PC-9 (cell line): ENCODE data around the gene PEX11G. TPM values are rescaled to one million over a fixed set of nuclear protein-coding genes. Genes with fewer than 3 reads are reported as not detected.

Source experiments
- BruUV-seq: library from RNA; stranded (reverse); fragments of 400-500 nt; replicated peaks from 2 replicates; lab custom pipeline; 2021; lab: Mats Ljungman, UMichigan
- CTCF ChIA-PET: fragments of 300-600 bp; sonication (Branson Sonifier 250); formaldehyde crosslinking; loops from one replicate; lab custom pipeline; 2022; ENCODE audit warnings: antibody characterized with exemption; lab: Charles Lee
- POLR2A ChIA-PET: fragments of 300-600 bp; sonication (Branson Sonifier 250); formaldehyde crosslinking; loops from one replicate; lab custom pipeline; 2022; ENCODE audit warnings: antibody characterized with exemption; ENCODE audit not compliant: unreplicated experiment; lab: Charles Lee
- DNase-seq, 2 experiments: peaks; one replicate each; pipeline versions ENCODE4 v3.0.0 to v3.0.0-alpha.2; 2015 to 2022; ENCODE audit warnings: mixed read lengths in 1 of 2
- H2AFZ ChIP-seq: fragments of 200-600 bp; sonication (generic); 2 replicates; pipeline ENCODE4 v1.8.1; 2017; ENCODE audit warnings: antibody characterized with exemption
- H3F3A ChIP-seq: fragments of 200-600 bp; sonication (generic); 2 replicates; pipeline ENCODE4 v1.8.1; 2017; ENCODE audit warnings: antibody characterized with exemption, mild to moderate bottlenecking, low read depth; ENCODE audit not compliant: insufficient read depth
- H3K27ac ChIP-seq: fragments of 200-600 bp; sonication (generic); 2 replicates; pipeline ENCODE4 v1.6.1; 2016; ENCODE audit warnings: mixed run types
- H3K27me3 ChIP-seq: fragments of 200-600 bp; sonication (generic); 2 replicates; pipeline ENCODE4 v1.6.1; 2016; ENCODE audit warnings: low read depth, mixed run types; ENCODE audit not compliant: insufficient read depth
- H3K36me3 ChIP-seq: fragments of 200-600 bp; sonication (generic); 2 replicates; pipeline ENCODE4 v1.6.1; 2016; ENCODE audit warnings: low read depth, mixed run types
- H3K4me1 ChIP-seq: fragments of 200-600 bp; sonication (generic); replicated peaks from 2 replicates; pipeline ENCODE4 v1.6.1; 2016; ENCODE audit warnings: mixed run types; ENCODE audit not compliant: insufficient read depth
- H3K4me2 ChIP-seq: fragments of 200-600 bp; sonication (generic); 2 replicates; pipeline ENCODE4 v1.6.1; 2017; ENCODE audit warnings: mixed run types
- H3K4me3 ChIP-seq: fragments of 200-600 bp; sonication (generic); 2 replicates; pipeline ENCODE4 v1.6.1; 2016; ENCODE audit warnings: mixed run types
- H3K79me2 ChIP-seq: fragments of 200-600 bp; sonication (generic); 2 replicates; pipeline ENCODE4 v1.6.1; 2017; ENCODE audit warnings: low read depth, mixed run types
- H3K9me2 ChIP-seq: fragments of 200-600 bp; sonication (generic); 2 replicates; pipeline ENCODE4 v1.8.1; 2017; ENCODE audit warnings: mild to moderate bottlenecking; ENCODE audit not compliant: insufficient read depth
- H3K9me3 ChIP-seq: fragments of 200-600 bp; sonication (generic); 2 replicates; pipeline ENCODE4 v1.8.1; 2016; ENCODE audit warnings: low read depth; ENCODE audit not compliant: insufficient read depth
- H4K20me1 ChIP-seq: fragments of 200-600 bp; sonication (generic); 2 replicates; pipeline ENCODE4 v1.8.1; 2017; ENCODE audit not compliant: insufficient read depth
- CTCF ChIP-seq: fragments of 200-600 bp; sonication (generic); conservative IDR thresholded peaks from 2 replicates; pipeline ENCODE4 v1.6.1; 2017; ENCODE audit warnings: mixed run types, antibody characterized with exemption, mild to moderate bottlenecking, moderate library complexity
- EZH2 ChIP-seq: fragments of 200-600 bp; sonication (generic); IDR thresholded peaks from 2 replicates; pipeline ENCODE4 v1.8.0; 2017; ENCODE audit warnings: antibody characterized with exemption, low read depth
- intact Hi-C: fragments of 100-400 bp; cut with micrococcal nuclease; formaldehyde crosslinking; loops from one replicate; pipeline ENCODE4 v1.10.0; 2022; ENCODE audit not compliant: unreplicated experiment
- total RNA-seq: library from RNA; stranded (reverse); gene quantifications from 2 replicates; pipeline ENCODE4 v1.2.3, GENCODE V29; 2021

The PEX11G gene
- total RNA-seq, 1 experiment from 2014 or later, result 10.5 TPM

DNA sequence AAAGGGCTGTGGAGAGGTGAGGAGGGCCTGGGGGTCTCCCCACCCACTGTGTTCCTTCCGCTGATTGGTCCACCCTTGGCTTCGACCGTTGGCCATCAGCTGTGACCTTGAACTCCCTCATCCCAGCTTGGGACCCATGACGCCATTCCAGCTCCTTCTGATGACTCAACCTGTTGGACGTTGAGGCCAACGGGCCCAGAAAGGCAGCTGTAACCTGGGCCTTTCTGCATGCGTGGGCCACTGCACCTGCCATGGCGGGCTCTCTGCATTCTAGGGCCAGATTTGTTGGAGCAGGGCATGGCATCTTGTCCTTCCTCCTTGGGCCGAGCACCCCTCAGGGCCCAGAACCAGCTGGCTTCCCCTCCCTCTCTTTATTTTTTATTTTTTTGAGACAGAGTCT lies 30.2 kb downstream of the PEX11G start:
- ChIA-PET POLR2A (no interaction called here), CTCF (no interaction called here)
- Histone ChIP-seq H3K79me2 (peaks cover 14% of the 10 kb centered on the region; the same call in 1 of the 2 replicates), H3K27me3 (no peaks in the 10 kb centered on the region), H3K4me2 (no peak overlapping the region), H3K4me3 (no peak overlapping the region), H2AFZ (no peak overlapping the region), H3K9me3 (peaks cover 9% of the 10 kb centered on the region; the same call in 1 of the 2 replicates), H4K20me1 (no peaks in the 10 kb centered on the region), H3K36me3 (peaks cover 41% of the 10 kb centered on the region), H3F3A (peaks cover 55% of the 10 kb centered on the region), H3K9me2 (no peaks in the 10 kb centered on the region), H3K4me1 (peaks cover 36% of the 10 kb centered on the region), H3K27ac (peak overlapping the region; percentile 98; the same call in 1 of the 2 replicates)
- no peak for DNase-seq
- no TSS peak for BruUV-seq
- intact Hi-C loops, result no loop called here
- no peak for TF ChIP-seq EZH2
- TF ChIP-seq CTCF, result no peak

- TF ChIP-seq CTCF, result no peak
- no peak for TF ChIP-seq EZH2
Observed at GRCh38 chr19:7456964-7457541, 31.8 kb downstream of the PEX11G start.

GRCh38 chr19:7455600-7456296 lies 33.1 kb downstream of the PEX11G start:
- Histone ChIP-seq H3K79me2 (peaks cover 7% of the 10 kb centered on the region; the same call in 1 of the 2 replicates), H4K20me1 (no peaks in the 10 kb centered on the region), H3K27me3 (no peaks in the 10 kb centered on the region), H3K9me3 (peaks cover 15% of the 10 kb centered on the region; the same call in 1 of the 2 replicates), H2AFZ (no peak overlapping the region), H3K4me2 (no peak overlapping the region), H3K4me1 (peaks cover 23% of the 10 kb centered on the region), H3K36me3 (peaks cover 41% of the 10 kb centered on the region), H3K27ac (no peak overlapping the region), H3F3A (peaks cover 40% of the 10 kb centered on the region), H3K4me3 (no peak overlapping the region), H3K9me2 (no peaks in the 10 kb centered on the region)
- ChIA-PET CTCF (no interaction called here), POLR2A (no interaction called here)
- no peak for DNase-seq
- BruUV-seq, result no TSS peak
- TF ChIP-seq CTCF, result no peak
- no peak for TF ChIP-seq EZH2
- intact Hi-C loops, result no loop called here

More at GRCh38 chr19:7456964-7457541, 31.8 kb downstream of the PEX11G start:
- H3K9me2 ChIP-seq, result no peaks in the 10 kb centered on the region
- peaks cover 53% of the 10 kb centered on the region for H3F3A ChIP-seq
- CTCF ChIA-PET, result no interaction called here
- peaks cover 15% of the 10 kb centered on the region; the same call in 1 of the 2 replicates for H3K9me3 ChIP-seq
- H3K4me1 ChIP-seq, result peaks cover 36% of the 10 kb centered on the region
- BruUV-seq, result no TSS peak
- DNase-seq, result peak in 1 of 2 experiments; percentile 51
- POLR2A ChIA-PET, result no interaction called here
- no peak overlapping the region for H3K4me3 ChIP-seq
- no peak overlapping the region for H2AFZ ChIP-seq
- intact Hi-C loops, result no loop called here
- no peak overlapping the region for H3K4me2 ChIP-seq
- H3K27me3 ChIP-seq, result no peaks in the 10 kb centered on the region
- H4K20me1 ChIP-seq, result no peaks in the 10 kb centered on the region
- H3K79me2 ChIP-seq, result peaks cover 13% of the 10 kb centered on the region; the same call in 1 of the 2 replicates
- peaks cover 40% of the 10 kb centered on the region for H3K36me3 ChIP-seq
- peak overlapping the region; percentile 43; the same call in 1 of the 2 replicates for H3K27ac ChIP-seq
